Mesendoderm (in vitro differentiated cells): ENCODE measurements around the gene DLK2.
"Not testable (repeated sequence)": the region's sequence is repeated elsewhere in the genome, so short reads cannot be mapped to it uniquely, and the experiment has no call there.

Experiments used
- DNase-seq: peaks from one replicate; pipeline ENCODE4 v3.0.0; 2013
- H2AK5ac ChIP-seq: 2 replicates; pipeline ENCODE4 v1.6.1; 2013; ENCODE audit warnings: low read length, inconsistent platforms
- H2BK120ac ChIP-seq: 2 replicates; pipeline ENCODE4 v1.6.1; 2013; ENCODE audit warnings: low read depth, mild to moderate bottlenecking, low read length, moderate library complexity, mixed read lengths
- H2BK15ac ChIP-seq: replicated peaks from 2 replicates; pipeline ENCODE4 v1.6.1; 2013; ENCODE audit warnings: low read depth, mild to moderate bottlenecking, moderate library complexity
- H2BK5ac ChIP-seq: 2 replicates; pipeline ENCODE4 v1.6.1; 2013; ENCODE audit warnings: low read length, inconsistent platforms
- H3K18ac ChIP-seq: 2 replicates; pipeline ENCODE4 v1.6.1; 2013; ENCODE audit warnings: mild to moderate bottlenecking, low read length, mixed read lengths
- H3K23ac ChIP-seq: one replicate; pipeline ENCODE4 v1.6.1; 2013; ENCODE audit warnings: low read length
- H3K27ac ChIP-seq: 2 replicates; pipeline ENCODE4 v1.5.1; 2013; ENCODE audit warnings: low read depth, mild to moderate bottlenecking, inconsistent platforms, low read length, moderate library complexity
- H3K27me3 ChIP-seq: 2 replicates; pipeline ENCODE4 v1.6.1; 2013; ENCODE audit warnings: low read length, control low read depth, mild to moderate bottlenecking, inconsistent platforms; ENCODE audit not compliant: insufficient read depth, poor library complexity
- H3K36me3 ChIP-seq: 2 replicates; pipeline ENCODE4 v1.6.1; 2013; ENCODE audit warnings: low read length, inconsistent platforms; ENCODE audit not compliant: control insufficient read depth, insufficient read depth
- H3K4ac ChIP-seq: one replicate; pipeline ENCODE4 v1.6.1; 2013; ENCODE audit warnings: low read depth, mild to moderate bottlenecking, low read length, moderate library complexity
- H3K4me1 ChIP-seq: 2 replicates; pipeline ENCODE4 v1.6.1; 2013; ENCODE audit warnings: low read depth, low read length, inconsistent platforms; ENCODE audit not compliant: control insufficient read depth
- H3K4me2 ChIP-seq: 2 replicates; pipeline ENCODE4 v1.6.1; 2013; ENCODE audit warnings: low read length
- H3K4me3 ChIP-seq: 2 replicates; pipeline ENCODE4 v1.5.1; 2013; ENCODE audit warnings: mild to moderate bottlenecking, low read length
- H3K56ac ChIP-seq: one replicate; pipeline ENCODE4 v1.6.1; 2013; ENCODE audit warnings: low read length
- H3K79me1 ChIP-seq: 2 replicates; pipeline ENCODE4 v1.6.1; 2013; ENCODE audit warnings: low read length, inconsistent platforms
- H3K79me2 ChIP-seq: 2 replicates; pipeline ENCODE4 v1.6.1; 2013; ENCODE audit warnings: mild to moderate bottlenecking, low read length; ENCODE audit not compliant: control insufficient read depth, insufficient read depth
- H3K9ac ChIP-seq: 2 replicates; pipeline ENCODE4 v1.6.1; 2013; ENCODE audit warnings: low read length, inconsistent platforms
- H4K5ac ChIP-seq: one replicate; pipeline ENCODE4 v1.6.1; 2013; ENCODE audit warnings: low read length
- H4K8ac ChIP-seq: one replicate; pipeline ENCODE4 v1.6.1; 2013; ENCODE audit warnings: low read depth, mild to moderate bottlenecking, control low read depth, low read length, moderate library complexity
- WGBS: extraction: QIAGEN DNeasy Blood & Tissue Kit; methylation state at CpG from one replicate; pipeline ENCODE4 v1.1.7; 2013; ENCODE audit warnings: low lambda C conversion rate, missing lambda C conversion rate; ENCODE audit not compliant: insufficient coverage; ENCODE audit errors: extremely low coverage; 5-methylcytosine and 5-hydroxymethylcytosine counted together

The DLK2 gene

DNA sequence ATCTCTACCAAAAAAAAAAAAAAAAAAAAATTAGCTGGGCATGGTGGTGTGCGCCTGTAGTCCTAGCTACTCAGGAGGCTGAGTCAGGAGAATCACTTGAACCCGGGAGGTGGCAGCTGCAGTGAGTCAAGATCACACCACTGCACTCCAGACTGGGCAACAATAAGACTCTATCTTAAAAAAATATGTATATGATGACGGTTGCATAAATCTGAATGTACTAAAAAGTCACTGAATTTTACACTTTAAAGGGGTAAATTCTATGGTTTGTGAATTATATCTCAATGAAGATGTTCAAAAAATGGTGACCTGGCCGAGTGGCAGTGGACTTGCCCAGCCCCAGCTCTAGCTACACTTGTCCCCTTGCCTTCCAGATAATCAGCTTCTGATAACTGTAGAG lies 38.4 kb downstream of the DLK2 start:
- Histone ChIP-seq H3K56ac (no peak overlapping the region), H3K23ac (no peak overlapping the region), H3K79me2 (no peaks in the 10 kb centered on the region), H3K36me3 (no peaks in the 10 kb centered on the region), H3K4ac (no peak overlapping the region), H2BK5ac (no peak overlapping the region), H3K4me2 (no peak overlapping the region), H3K27ac (no peak overlapping the region), H4K8ac (no peak overlapping the region), H3K79me1 (no peaks in the 10 kb centered on the region), H2BK120ac (no peak overlapping the region), H2AK5ac (no peak overlapping the region), H3K4me3 (no peak overlapping the region), H3K27me3 (peaks cover 2% of the 10 kb centered on the region), H3K18ac (no peak overlapping the region), H2BK15ac (no peak overlapping the region), H3K9ac (no peak overlapping the region), H4K5ac (no peak overlapping the region), H3K4me1 (no peaks in the 10 kb centered on the region)
- no peak for DNase-seq
- no CpG with 5 or more reads among the region's 4 CpGs for WGBS

DNA sequence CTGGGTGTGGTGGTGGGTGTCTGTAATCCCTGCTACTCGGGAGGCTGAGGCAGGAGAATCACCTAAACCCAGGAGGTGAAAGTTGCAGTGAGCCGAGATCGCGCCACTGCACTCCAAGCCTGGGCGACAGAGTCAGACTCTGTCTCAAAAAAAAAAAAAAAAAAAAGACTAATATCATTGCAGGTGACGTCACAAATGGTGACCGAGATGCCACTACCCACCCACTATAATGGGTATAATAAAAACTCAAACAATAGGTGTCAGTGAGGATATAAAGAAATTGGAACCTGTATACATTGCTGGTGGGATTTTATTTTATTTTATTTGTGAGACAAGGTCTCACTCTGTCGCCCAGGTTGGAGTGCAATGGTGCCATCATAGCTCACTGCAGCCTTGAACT lies 40.1 kb downstream of the DLK2 start:
- not testable (repeated sequence) for DNase-seq, H3K4ac ChIP-seq, H3K4me1 ChIP-seq, H3K23ac ChIP-seq, H3K27me3 ChIP-seq, H2BK120ac ChIP-seq, H3K56ac ChIP-seq, H2BK5ac ChIP-seq, H3K79me1 ChIP-seq, H4K8ac ChIP-seq, H3K18ac ChIP-seq, H2BK15ac ChIP-seq, H3K79me2 ChIP-seq, H3K9ac ChIP-seq, H3K27ac ChIP-seq, H3K4me2 ChIP-seq, H3K36me3 ChIP-seq, H3K4me3 ChIP-seq, H2AK5ac ChIP-seq, H4K5ac ChIP-seq
- no CpG with 5 or more reads among the region's 8 CpGs for WGBS

DNA sequence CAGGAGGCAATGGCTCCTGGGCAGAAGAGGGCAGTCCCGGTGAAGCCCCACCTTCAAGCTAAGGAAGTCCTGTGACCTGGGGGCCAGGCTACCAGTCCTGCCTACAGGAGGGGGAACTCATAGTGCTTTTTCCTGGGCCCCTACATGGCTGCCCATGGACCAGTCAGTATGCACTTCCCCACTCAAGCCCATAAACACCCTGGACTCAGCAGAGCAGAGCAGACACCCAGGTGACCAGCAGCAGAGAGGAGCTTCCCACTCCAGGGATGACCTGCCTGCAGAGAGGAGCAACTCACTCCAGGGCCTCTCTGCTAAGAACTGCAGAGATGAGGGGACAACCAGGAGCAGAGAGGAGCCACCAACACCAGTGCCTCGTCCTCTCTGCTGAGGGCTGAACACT lies 42.3 kb downstream of the DLK2 start:
- Histone ChIP-seq H3K4me1 (no peaks in the 10 kb centered on the region), H3K4me2 (no peak overlapping the region), H3K79me1 (no peaks in the 10 kb centered on the region), H4K8ac (no peak overlapping the region), H3K4me3 (no peak overlapping the region), H2BK120ac (no peak overlapping the region), H3K56ac (no peak overlapping the region), H3K23ac (no peak overlapping the region), H2AK5ac (no peak overlapping the region), H2BK15ac (no peak overlapping the region), H2BK5ac (no peak overlapping the region), H3K79me2 (no peaks in the 10 kb centered on the region), H3K4ac (no peak overlapping the region), H3K9ac (no peak overlapping the region), H3K27me3 (no peaks in the 10 kb centered on the region), H4K5ac (no peak overlapping the region), H3K27ac (no peak overlapping the region), H3K36me3 (no peaks in the 10 kb centered on the region), H3K18ac (no peak overlapping the region)
- no peak for DNase-seq
- no CpG with 5 or more reads among the region's 2 CpGs for WGBS

DNA sequence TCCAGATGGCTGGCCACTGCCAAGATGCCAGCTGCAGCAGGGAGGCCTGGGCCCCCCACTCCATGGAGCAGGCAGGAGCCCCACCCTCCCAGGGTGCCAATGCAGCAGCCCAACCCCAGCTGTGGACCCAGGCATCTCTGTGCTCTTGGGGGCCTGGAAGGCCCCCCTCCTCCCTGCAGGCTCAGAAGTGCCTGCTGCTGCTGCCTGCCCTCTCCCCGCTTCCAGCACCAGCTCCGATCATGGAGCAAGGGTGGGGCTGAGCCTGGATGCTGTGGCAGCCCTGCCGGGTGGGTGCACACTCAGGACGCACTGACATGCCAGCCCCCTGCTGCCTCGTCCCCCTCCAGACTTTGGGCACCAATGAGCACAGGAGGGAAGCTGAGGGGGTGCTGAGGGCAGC lies 42.8 kb downstream of the DLK2 start:
- H3K9ac ChIP-seq = no peak overlapping the region
- no peaks in the 10 kb centered on the region for H3K79me2 ChIP-seq
- no peak overlapping the region for H3K56ac ChIP-seq
- H3K36me3 ChIP-seq = no peaks in the 10 kb centered on the region
- no peak overlapping the region for H2BK15ac ChIP-seq
- H3K4ac ChIP-seq = no peak overlapping the region
- no peak overlapping the region for H2BK120ac ChIP-seq
- H4K8ac ChIP-seq = no peak overlapping the region
- no peak overlapping the region for H4K5ac ChIP-seq
- no CpG with 5 or more reads among the region's 5 CpGs for WGBS
- H2AK5ac ChIP-seq = no peak overlapping the region
- no peak overlapping the region for H3K4me3 ChIP-seq
- no peaks in the 10 kb centered on the region for H3K27me3 ChIP-seq
- H3K79me1 ChIP-seq = no peaks in the 10 kb centered on the region
- no peak overlapping the region for H3K23ac ChIP-seq
- no peak for DNase-seq
- no peak overlapping the region for H3K27ac ChIP-seq
- H2BK5ac ChIP-seq = no peak overlapping the region
- H3K18ac ChIP-seq = no peak overlapping the region
- no peak overlapping the region for H3K4me2 ChIP-seq
- no peaks in the 10 kb centered on the region for H3K4me1 ChIP-seq

DNA sequence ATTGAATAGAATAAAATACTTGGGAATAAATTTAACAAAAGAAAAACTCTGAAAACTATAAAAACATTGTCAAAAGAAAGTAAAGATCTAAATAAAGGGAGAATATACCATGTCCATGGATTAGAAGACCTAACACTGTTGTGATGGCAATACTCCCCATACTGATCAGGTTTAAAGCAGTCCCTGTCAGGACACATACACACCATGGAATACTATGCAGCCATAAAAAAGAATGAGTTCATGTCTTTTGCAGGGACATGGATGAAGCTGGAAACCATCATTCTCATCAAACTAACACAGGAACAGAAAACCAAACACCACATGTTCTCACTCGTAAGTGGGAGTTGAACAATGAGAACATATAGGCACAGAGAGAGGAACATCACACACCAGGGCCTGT lies 44.6 kb downstream of the DLK2 start:
- not testable (repeated sequence) for H3K27ac ChIP-seq, H3K4ac ChIP-seq, DNase-seq, H3K27me3 ChIP-seq, H2BK120ac ChIP-seq, H3K36me3 ChIP-seq, H4K8ac ChIP-seq, H3K79me2 ChIP-seq, H3K79me1 ChIP-seq, H2BK5ac ChIP-seq, H3K56ac ChIP-seq, H3K9ac ChIP-seq, H4K5ac ChIP-seq, H3K4me1 ChIP-seq, H2AK5ac ChIP-seq, H3K18ac ChIP-seq, H3K23ac ChIP-seq, H2BK15ac ChIP-seq, H3K4me2 ChIP-seq, H3K4me3 ChIP-seq
- WGBS = no CpG with 5 or more reads among the region's 1 CpG

DNA sequence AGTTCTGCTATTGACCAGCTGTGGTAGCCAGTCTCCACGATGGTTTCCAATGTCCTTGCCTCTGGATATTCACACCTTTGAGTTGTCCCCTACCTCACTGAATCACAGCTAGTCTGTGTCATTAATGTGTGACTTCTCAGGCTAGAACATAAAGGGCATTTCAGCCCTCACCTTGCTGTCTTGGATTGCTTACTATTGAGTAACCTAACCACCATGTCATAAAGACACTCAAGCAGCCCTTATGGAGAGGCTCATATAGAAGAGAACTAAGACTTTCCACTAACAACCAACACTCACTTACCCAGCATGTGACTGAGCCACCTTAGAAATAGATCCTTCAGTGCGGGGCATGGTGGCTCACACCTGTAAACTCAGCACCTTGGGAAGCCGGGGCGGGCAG lies 47.1 kb downstream of the DLK2 start:
- Histone ChIP-seq H3K56ac (no peak overlapping the region), H4K5ac (no peak overlapping the region), H2BK5ac (no peak overlapping the region), H3K4ac (no peak overlapping the region), H3K18ac (no peak overlapping the region), H3K36me3 (no peaks in the 10 kb centered on the region), H3K79me1 (no peaks in the 10 kb centered on the region), H3K23ac (no peak overlapping the region), H3K4me1 (no peaks in the 10 kb centered on the region), H3K9ac (no peak overlapping the region), H2BK120ac (no peak overlapping the region), H2BK15ac (no peak overlapping the region), H3K4me2 (no peak overlapping the region), H3K4me3 (no peak overlapping the region), H3K79me2 (no peaks in the 10 kb centered on the region), H3K27ac (no peak overlapping the region), H2AK5ac (no peak overlapping the region), H4K8ac (no peak overlapping the region), H3K27me3 (no peaks in the 10 kb centered on the region)
- DNase-seq = no peak
- no CpG with 5 or more reads among the region's 4 CpGs for WGBS
